ENCODE results near the gene NCSTN.

The NCSTN gene

GRCh38 chr1:160404094-160404493 lies 60.9 kb downstream of the NCSTN start:
- H3K36me3 ChIP-seq (ENCODE audit: low read length) = no peaks in the 10 kb centered on the region
- no peaks in the 10 kb centered on the region for H3K9me3 ChIP-seq (ENCODE audit: insufficient read depth, low read length)
- H3K4me3 ChIP-seq (ENCODE audit: insufficient read depth, low read length, poor library complexity, severe bottlenecking) = no peak overlapping the region
- no peaks in the 10 kb centered on the region for H3F3A ChIP-seq (ENCODE audit: insufficient read depth)
- no peaks in the 10 kb centered on the region for H3K9me2 ChIP-seq (replicated peaks; ENCODE audit: insufficient read depth, low read length)
- TF ChIP-seq CTCF (IDR thresholded peaks at IDR 0.05; ENCODE audit: insufficient read depth, low read length, poor library complexity, severe bottlenecking) (no peak), EZH2phosphoT487 (conservative IDR thresholded peaks at IDR 0.05; ENCODE audit: low read length) (no peak)
- no peaks in the 10 kb centered on the region; the same call in 1 of the 2 replicates for H3K27me3 ChIP-seq (ENCODE audit: low read length)
- H3K9ac ChIP-seq (ENCODE audit: low read length) = no peak overlapping the region
- no peak overlapping the region for H2AFZ ChIP-seq (ENCODE audit: low read depth, low read length, severe bottlenecking)
- H4K20me1 ChIP-seq (ENCODE audit: low read depth, low read length) = no peaks in the 10 kb centered on the region
- no peak overlapping the region for H3K4me2 ChIP-seq (ENCODE audit: low read depth, low read length, poor library complexity, severe bottlenecking)
- no peak overlapping the region for H3K27ac ChIP-seq (ENCODE audit: low read depth, low read length)
- no peaks in the 10 kb centered on the region for H3K79me2 ChIP-seq (ENCODE audit: insufficient read depth, low read length)

GRCh38 chr1:160405331-160405877 lies 62.2 kb downstream of the NCSTN start:
- Histone ChIP-seq H4K20me1 (ENCODE audit: low read depth, low read length) (no peaks in the 10 kb centered on the region), H3K36me3 (ENCODE audit: low read length) (no peaks in the 10 kb centered on the region), H3K4me2 (ENCODE audit: low read depth, low read length, poor library complexity, severe bottlenecking) (no peak overlapping the region), H3K9me3 (ENCODE audit: insufficient read depth, low read length) (no peaks in the 10 kb centered on the region), H3K4me3 (ENCODE audit: insufficient read depth, low read length, poor library complexity, severe bottlenecking) (no peak overlapping the region), H3K27ac (ENCODE audit: low read depth, low read length) (no peak overlapping the region), H3K9ac (ENCODE audit: low read length) (no peak overlapping the region), H3K9me2 (replicated peaks; ENCODE audit: insufficient read depth, low read length) (no peaks in the 10 kb centered on the region), H3K79me2 (ENCODE audit: insufficient read depth, low read length) (no peaks in the 10 kb centered on the region), H3F3A (ENCODE audit: insufficient read depth) (no peaks in the 10 kb centered on the region), H3K27me3 (ENCODE audit: low read length) (no peaks in the 10 kb centered on the region; the same call in 1 of the 2 replicates), H2AFZ (ENCODE audit: low read depth, low read length, severe bottlenecking) (no peak overlapping the region)
- TF ChIP-seq EZH2phosphoT487 (conservative IDR thresholded peaks at IDR 0.05; ENCODE audit: low read length) = no peak
- TF ChIP-seq CTCF (IDR thresholded peaks at IDR 0.05; ENCODE audit: insufficient read depth, low read length, poor library complexity, severe bottlenecking) = no peak

GRCh38 chr1:160406131-160406968 lies 63.2 kb downstream of the NCSTN start:
- Histone ChIP-seq H3K4me2 (ENCODE audit: low read depth, low read length, poor library complexity, severe bottlenecking) (no peak overlapping the region), H3K4me3 (ENCODE audit: insufficient read depth, low read length, poor library complexity, severe bottlenecking) (no peak overlapping the region), H4K20me1 (ENCODE audit: low read depth, low read length) (no peaks in the 10 kb centered on the region), H3K9me2 (replicated peaks; ENCODE audit: insufficient read depth, low read length) (no peaks in the 10 kb centered on the region), H3K27me3 (ENCODE audit: low read length) (no peaks in the 10 kb centered on the region; the same call in 1 of the 2 replicates), H3K36me3 (ENCODE audit: low read length) (no peaks in the 10 kb centered on the region), H3K9ac (ENCODE audit: low read length) (no peak overlapping the region), H3K79me2 (ENCODE audit: insufficient read depth, low read length) (no peaks in the 10 kb centered on the region), H3K27ac (ENCODE audit: low read depth, low read length) (no peak overlapping the region), H2AFZ (ENCODE audit: low read depth, low read length, severe bottlenecking) (no peak overlapping the region), H3F3A (ENCODE audit: insufficient read depth) (no peaks in the 10 kb centered on the region), H3K9me3 (ENCODE audit: insufficient read depth, low read length) (no peaks in the 10 kb centered on the region)
- TF ChIP-seq EZH2phosphoT487 (conservative IDR thresholded peaks at IDR 0.05; ENCODE audit: low read length) = no peak
- no peak for TF ChIP-seq CTCF (IDR thresholded peaks at IDR 0.05; ENCODE audit: insufficient read depth, low read length, poor library complexity, severe bottlenecking)
